Measurements from ENCODE around the gene MGAT5. TPM values are rescaled to one million over a fixed set of nuclear protein-coding genes. Genes with fewer than 3 reads are reported as not detected.

The MGAT5 gene
- total RNA-seq, 2 experiments from 2014 or later: 60.8 to 68.0 TPM

DNA sequence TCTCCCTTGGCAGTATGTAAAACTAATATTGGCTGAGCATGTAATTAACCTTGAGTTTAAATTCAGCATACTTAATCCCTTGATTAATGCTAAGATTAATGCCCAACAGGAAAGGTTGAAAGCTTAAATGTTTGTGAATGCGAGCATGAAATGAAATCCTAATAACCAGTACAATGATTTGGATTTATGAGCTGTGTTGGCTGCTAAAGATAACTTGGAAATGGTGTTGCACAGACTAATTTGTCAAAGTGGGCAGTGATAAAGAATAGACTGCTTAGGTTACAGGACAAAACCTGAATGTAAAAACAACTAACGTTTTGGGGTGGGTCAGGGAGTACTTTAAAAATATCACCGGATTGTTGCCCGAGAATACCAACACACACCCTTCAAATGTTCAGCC, 70.6 kb downstream of the MGAT5 start:
- intact Hi-C loops (cut with micrococcal nuclease; ENCODE audit: unreplicated experiment): no loop called here
- DNase-seq (ENCODE audit: low spot score): no peak
- no peak overlapping the region for H3K4me3 ChIP-seq (ENCODE audit: low read depth, low read length, poor library complexity, severe bottlenecking)
- no peak overlapping the region for H3K27ac ChIP-seq (ENCODE audit: low read depth, low read length, poor library complexity, severe bottlenecking)
- H3K4me2 ChIP-seq (ENCODE audit: low read length): peak overlapping the region; percentile 39; the same call in 1 of the 2 replicates
- no TSS peak for BruUV-seq (replicated peaks)
- POLR2A ChIA-PET: interaction anchor here (0.7 to 0.9 kb wide), 2 partner anchors 25 to 35 kb away, joined by 3 to 4 read pairs; no protein-coding TSS in a partner anchor
- CTCF ChIA-PET (ENCODE audit: unreplicated experiment): no interaction called here
- H3K36me3 ChIP-seq (ENCODE audit: insufficient read depth, low read length): peaks cover 75% of the 10 kb centered on the region
- no peak for TF ChIP-seq EZH2phosphoT487 (IDR thresholded peaks at IDR 0.05; ENCODE audit: borderline replicate concordance, low read depth, low read length)
- H3K9me2 ChIP-seq (ENCODE audit: insufficient read depth, low read length): no peaks in the 10 kb centered on the region
- no peaks in the 10 kb centered on the region; the same call in 1 of the 2 replicates for H3K9me3 ChIP-seq (ENCODE audit: low read length)
- H4K20me1 ChIP-seq (ENCODE audit: insufficient read depth, low read length): no peaks in the 10 kb centered on the region
- H2AFZ ChIP-seq (ENCODE audit: low read length): no peak overlapping the region
- H3K79me2 ChIP-seq (ENCODE audit: insufficient read depth, low read depth, low read length): no peaks in the 10 kb centered on the region
- peaks cover 34% of the 10 kb centered on the region for H3K4me1 ChIP-seq (ENCODE audit: insufficient read depth, low read length, poor library complexity, severe bottlenecking)

DNA sequence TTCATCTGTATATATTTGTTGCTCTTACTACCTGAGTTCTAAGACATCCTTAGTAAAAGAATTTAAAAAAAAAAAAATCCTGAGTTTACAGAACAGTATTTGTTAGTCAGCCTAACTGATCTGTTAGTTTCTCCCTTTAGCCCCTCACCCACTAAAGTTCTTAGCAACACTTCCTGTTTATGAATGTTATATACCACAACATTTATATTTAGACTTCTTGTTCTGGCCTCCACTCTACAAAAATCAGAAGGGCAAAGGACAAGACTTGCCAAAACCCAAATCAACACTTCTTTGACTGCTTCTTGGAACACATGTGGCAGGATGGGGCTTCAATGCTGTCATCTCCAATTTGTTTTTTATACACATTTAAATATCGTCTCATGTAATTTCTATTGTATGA, 71.1 kb downstream of the MGAT5 start:
- ChIA-PET POLR2A (interaction anchor here (0.9 kb wide), 1 partner anchor 24 kb away, joined by 3 read pairs; no protein-coding TSS in a partner anchor), CTCF (ENCODE audit: unreplicated experiment) (no interaction called here)
- DNase-seq (ENCODE audit: low spot score): peak; percentile 18
- Histone ChIP-seq H3K36me3 (ENCODE audit: insufficient read depth, low read length) (peaks cover 75% of the 10 kb centered on the region), H2AFZ (ENCODE audit: low read length) (no peak overlapping the region), H4K20me1 (ENCODE audit: insufficient read depth, low read length) (no peaks in the 10 kb centered on the region), H3K9me2 (ENCODE audit: insufficient read depth, low read length) (no peaks in the 10 kb centered on the region), H3K4me1 (ENCODE audit: insufficient read depth, low read length, poor library complexity, severe bottlenecking) (peaks cover 34% of the 10 kb centered on the region), H3K9me3 (ENCODE audit: low read length) (no peaks in the 10 kb centered on the region; the same call in 1 of the 2 replicates), H3K27ac (ENCODE audit: low read depth, low read length, poor library complexity, severe bottlenecking) (no peak overlapping the region), H3K4me2 (ENCODE audit: low read length) (peak overlapping the region; percentile 39), H3K4me3 (ENCODE audit: low read depth, low read length, poor library complexity, severe bottlenecking) (no peak overlapping the region), H3K79me2 (ENCODE audit: insufficient read depth, low read depth, low read length) (no peaks in the 10 kb centered on the region)
- intact Hi-C loops (cut with micrococcal nuclease; ENCODE audit: unreplicated experiment): no loop called here
- TF ChIP-seq, protein P1, sequence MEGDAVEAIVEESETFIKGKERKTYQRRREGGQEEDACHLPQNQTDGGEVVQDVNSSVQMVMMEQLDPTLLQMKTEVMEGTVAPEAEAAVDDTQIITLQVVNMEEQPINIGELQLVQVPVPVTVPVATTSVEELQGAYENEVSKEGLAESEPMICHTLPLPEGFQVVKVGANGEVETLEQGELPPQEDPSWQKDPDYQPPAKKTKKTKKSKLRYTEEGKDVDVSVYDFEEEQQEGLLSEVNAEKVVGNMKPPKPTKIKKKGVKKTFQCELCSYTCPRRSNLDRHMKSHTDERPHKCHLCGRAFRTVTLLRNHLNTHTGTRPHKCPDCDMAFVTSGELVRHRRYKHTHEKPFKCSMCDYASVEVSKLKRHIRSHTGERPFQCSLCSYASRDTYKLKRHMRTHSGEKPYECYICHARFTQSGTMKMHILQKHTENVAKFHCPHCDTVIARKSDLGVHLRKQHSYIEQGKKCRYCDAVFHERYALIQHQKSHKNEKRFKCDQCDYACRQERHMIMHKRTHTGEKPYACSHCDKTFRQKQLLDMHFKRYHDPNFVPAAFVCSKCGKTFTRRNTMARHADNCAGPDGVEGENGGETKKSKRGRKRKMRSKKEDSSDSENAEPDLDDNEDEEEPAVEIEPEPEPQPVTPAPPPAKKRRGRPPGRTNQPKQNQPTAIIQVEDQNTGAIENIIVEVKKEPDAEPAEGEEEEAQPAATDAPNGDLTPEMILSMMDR (conservative IDR thresholded peaks at IDR 0.05; ENCODE audit: low read length): no peak
- TF ChIP-seq EZH2phosphoT487 (IDR thresholded peaks at IDR 0.05; ENCODE audit: borderline replicate concordance, low read depth, low read length): no peak
- no TSS peak for BruUV-seq (replicated peaks)

DNA sequence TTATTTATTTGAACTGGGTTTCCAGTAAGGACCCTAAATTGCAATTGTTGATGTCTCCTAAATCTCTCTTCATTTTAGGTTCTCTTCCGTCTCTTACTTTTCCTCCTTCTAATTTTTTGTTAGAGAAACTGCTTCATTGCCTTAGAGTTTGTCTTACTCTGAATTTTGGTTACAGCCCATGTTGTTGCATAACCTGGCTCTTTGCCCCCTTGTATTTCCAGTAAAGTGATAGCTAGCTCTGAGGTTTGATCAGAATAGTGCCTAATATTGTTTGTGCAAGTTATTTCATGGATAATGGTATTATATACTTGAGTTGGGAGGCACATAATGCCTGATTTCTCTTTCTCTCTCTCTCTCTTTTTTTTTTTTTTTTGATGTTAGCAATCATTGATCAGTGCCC, 71.8 kb downstream of the MGAT5 start:
- peaks cover 75% of the 10 kb centered on the region for H3K36me3 ChIP-seq (ENCODE audit: insufficient read depth, low read length)
- H3K4me2 ChIP-seq (ENCODE audit: low read length): no peak overlapping the region
- H3K79me2 ChIP-seq (ENCODE audit: insufficient read depth, low read depth, low read length): no peaks in the 10 kb centered on the region
- CTCF ChIA-PET (ENCODE audit: unreplicated experiment): no interaction called here
- no peaks in the 10 kb centered on the region; the same call in 1 of the 2 replicates for H3K9me3 ChIP-seq (ENCODE audit: low read length)
- DNase-seq (ENCODE audit: low spot score): no peak
- peaks cover 34% of the 10 kb centered on the region for H3K4me1 ChIP-seq (ENCODE audit: insufficient read depth, low read length, poor library complexity, severe bottlenecking)
- no peak overlapping the region for H3K4me3 ChIP-seq (ENCODE audit: low read depth, low read length, poor library complexity, severe bottlenecking)
- TF ChIP-seq, protein P1 (conservative IDR thresholded peaks at IDR 0.05; ENCODE audit: low read length): no peak
- TF ChIP-seq EZH2phosphoT487 (IDR thresholded peaks at IDR 0.05; ENCODE audit: borderline replicate concordance, low read depth, low read length): no peak
- no peak overlapping the region for H3K27ac ChIP-seq (ENCODE audit: low read depth, low read length, poor library complexity, severe bottlenecking)
- POLR2A ChIA-PET: no interaction called here
- no TSS peak for BruUV-seq (replicated peaks)
- intact Hi-C loops (cut with micrococcal nuclease; ENCODE audit: unreplicated experiment): no loop called here
- H2AFZ ChIP-seq (ENCODE audit: low read length): no peak overlapping the region
- H4K20me1 ChIP-seq (ENCODE audit: insufficient read depth, low read length): no peaks in the 10 kb centered on the region
- no peaks in the 10 kb centered on the region for H3K9me2 ChIP-seq (ENCODE audit: insufficient read depth, low read length)
